H9 (cell line): ENCODE data around the gene VAV1. TPM values are rescaled to one million over a fixed set of nuclear protein-coding genes. Genes with fewer than 3 reads are reported as not detected.

Experiments used
- DNase-seq: peaks from one replicate; pipeline ENCODE4 v3.0.0-alpha.2; 2017
- H2AFZ ChIP-seq: one replicate; pipeline ENCODE4 v1.6.1; 2013; ENCODE audit warnings: mild to moderate bottlenecking, low read length, control low read depth, moderate library complexity
- H2AK5ac ChIP-seq: 2 replicates; pipeline ENCODE4 v1.6.1; 2013; ENCODE audit warnings: low read length, control low read depth, mixed read lengths; ENCODE audit not compliant: insufficient read length
- H2BK120ac ChIP-seq: one replicate; pipeline ENCODE4 v1.6.1; 2013; ENCODE audit warnings: low read depth, mild to moderate bottlenecking, low read length, control low read depth, inconsistent platforms; ENCODE audit not compliant: poor library complexity, severe bottlenecking
- H2BK12ac ChIP-seq: 2 replicates; pipeline ENCODE4 v1.6.1; 2013; ENCODE audit warnings: low read length, control low read depth, mixed read lengths, low read depth; ENCODE audit not compliant: insufficient read length
- H2BK15ac ChIP-seq: 2 replicates; pipeline ENCODE4 v1.6.1; 2013; ENCODE audit warnings: low read depth, low read length, control low read depth
- H2BK20ac ChIP-seq: one replicate; pipeline ENCODE4 v1.6.1; 2013; ENCODE audit warnings: low read depth, mild to moderate bottlenecking, low read length, control low read depth, inconsistent platforms; ENCODE audit not compliant: poor library complexity, severe bottlenecking
- H2BK5ac ChIP-seq: 2 replicates; pipeline ENCODE4 v1.6.1; 2013; ENCODE audit warnings: low read length, control low read depth, mixed read lengths; ENCODE audit not compliant: insufficient read length
- H3K14ac ChIP-seq: 2 replicates; pipeline ENCODE4 v1.6.1; 2013; ENCODE audit warnings: low read length, control low read depth; ENCODE audit not compliant: insufficient read depth
- H3K18ac ChIP-seq: 2 replicates; pipeline ENCODE4 v1.6.1; 2013; ENCODE audit warnings: low read depth, mild to moderate bottlenecking, mixed read lengths, low read length, control low read depth; ENCODE audit not compliant: insufficient read length
- H3K23ac ChIP-seq: 2 replicates; pipeline ENCODE4 v1.6.1; 2013; ENCODE audit warnings: low read length, control low read depth, mixed read lengths, low read depth; ENCODE audit not compliant: insufficient read length
- H3K23me2 ChIP-seq: 2 replicates; pipeline ENCODE4 v1.6.1; 2013; ENCODE audit warnings: low read depth, mild to moderate bottlenecking, mixed read lengths, low read length, control low read depth; ENCODE audit not compliant: insufficient read length, poor library complexity, severe bottlenecking
- H3K27ac ChIP-seq: 2 replicates; pipeline ENCODE4 v1.5.1; 2013; ENCODE audit warnings: low read length, control low read depth, mixed read lengths, low read depth; ENCODE audit not compliant: insufficient read length
- H3K27me3 ChIP-seq: 2 replicates; pipeline ENCODE4 v1.6.1; 2013; ENCODE audit warnings: low read length, control low read depth, inconsistent platforms; ENCODE audit not compliant: insufficient read depth
- H3K4ac ChIP-seq: 2 replicates; pipeline ENCODE4 v1.6.1; 2013; ENCODE audit warnings: low read depth, mild to moderate bottlenecking, control low read depth, inconsistent platforms, low read length, moderate library complexity
- H3K4me1 ChIP-seq: 2 replicates; pipeline ENCODE4 v1.6.1; 2013; ENCODE audit warnings: low read length, control low read depth, inconsistent platforms; ENCODE audit not compliant: insufficient read depth
- H3K4me2 ChIP-seq: 2 replicates; pipeline ENCODE4 v1.6.1; 2013; ENCODE audit warnings: low read length, control low read depth, mixed read lengths; ENCODE audit not compliant: insufficient read length, insufficient read depth
- H3K56ac ChIP-seq: 2 replicates; pipeline ENCODE4 v1.6.1; 2013; ENCODE audit warnings: low read depth, mild to moderate bottlenecking, mixed read lengths, low read length, control low read depth; ENCODE audit not compliant: insufficient read length
- H3K79me1 ChIP-seq: 2 replicates; pipeline ENCODE4 v1.6.1; 2013; ENCODE audit warnings: low read depth, mild to moderate bottlenecking, moderate library complexity, low read length, control low read depth, inconsistent platforms; ENCODE audit not compliant: insufficient read depth, poor library complexity, severe bottlenecking
- H3K79me2 ChIP-seq: 2 replicates; pipeline ENCODE4 v1.6.1; 2013; ENCODE audit warnings: low read length, control low read depth, inconsistent platforms; ENCODE audit not compliant: insufficient read depth
- H3K9ac ChIP-seq: 2 replicates; pipeline ENCODE4 v1.6.1; 2013; ENCODE audit warnings: low read length, control low read depth, mixed read lengths; ENCODE audit not compliant: insufficient read length; ENCODE audit errors: extremely low read depth
- H3K9me3 ChIP-seq: one replicate; pipeline ENCODE4 v1.6.1; 2013; ENCODE audit warnings: low read depth, low read length, inconsistent platforms; ENCODE audit not compliant: control insufficient read depth
- H3T11ph ChIP-seq: one replicate; pipeline ENCODE4 v1.6.1; 2013; ENCODE audit warnings: mild to moderate bottlenecking, low read length, control low read depth, inconsistent platforms
- H4K20me1 ChIP-seq: one replicate; pipeline ENCODE4 v1.6.1; 2013; ENCODE audit not compliant: control insufficient read depth, insufficient read length, insufficient read depth
- H4K5ac ChIP-seq: 2 replicates; pipeline ENCODE4 v1.6.1; 2013; ENCODE audit warnings: low read depth, mild to moderate bottlenecking, mixed read lengths, low read length, control low read depth; ENCODE audit not compliant: insufficient read length
- H4K8ac ChIP-seq: replicated peaks from 2 replicates; pipeline ENCODE4 v1.6.1; 2013; ENCODE audit warnings: low read length, control low read depth, mixed read lengths, low read depth; ENCODE audit not compliant: insufficient read length
- H4K91ac ChIP-seq: 2 replicates; pipeline ENCODE4 v1.6.1; 2013; ENCODE audit warnings: low read depth, mild to moderate bottlenecking, moderate library complexity, mixed read lengths, low read length, control low read depth; ENCODE audit not compliant: insufficient read length
- H3K27ac Mint-ChIP-seq, 3 experiments: 2 replicates in 2 of 3; 3 replicates in 1 of 3; pipeline ENCODE4 v1.8.0; 2020 to 2021; ENCODE audit warnings: mixed read lengths in 3 of 3, mild to moderate bottlenecking in 1 of 3, moderate library complexity in 1 of 3
- H3K27me3 Mint-ChIP-seq: 2 replicates; pipeline ENCODE4 v1.8.0; 2021; ENCODE audit warnings: low read depth, mild to moderate bottlenecking, moderate library complexity, mixed read lengths
- H3K36me3 Mint-ChIP-seq, 3 experiments: 2 replicates in 2 of 3; 3 replicates in 1 of 3; pipeline ENCODE4 v1.8.0; 2020 to 2021; ENCODE audit warnings: low read depth in 3 of 3, mixed read lengths in 3 of 3; ENCODE audit not compliant: insufficient read depth in 1 of 3
- H3K4me1 Mint-ChIP-seq, 2 experiments: 2 replicates each; pipeline ENCODE4 v1.8.0; 2020; ENCODE audit warnings: mixed read lengths in 2 of 2
- H3K4me3 Mint-ChIP-seq, 2 experiments: 2 replicates in 1 of 2; 3 replicates in 1 of 2; pipeline ENCODE4 v1.8.0; 2020 to 2021; ENCODE audit warnings: mild to moderate bottlenecking in 2 of 2, mixed read lengths in 2 of 2, moderate library complexity in 1 of 2
- H3K9me3 Mint-ChIP-seq, 2 experiments: 2 replicates in 1 of 2; 3 replicates in 1 of 2; pipeline ENCODE4 v1.8.0; 2020; ENCODE audit warnings: mild to moderate bottlenecking in 2 of 2, mixed read lengths in 2 of 2, moderate library complexity in 1 of 2
- CTCF ChIP-seq: fragments of 200-600 bp; sonication (generic); conservative IDR thresholded peaks from 3 replicates; pipeline ENCODE4 v1.8.0; 2021; ENCODE audit warnings: antibody characterized with exemption, mild to moderate bottlenecking
- WGBS: extraction: QIAGEN DNeasy Blood & Tissue Kit; methylation state at CpG from one replicate; pipeline ENCODE4 v1.1.7; 2013; ENCODE audit warnings: missing lambda C conversion rate, low lambda C conversion rate, mixed read lengths; ENCODE audit not compliant: insufficient read length; ENCODE audit errors: extremely low coverage; 5-methylcytosine and 5-hydroxymethylcytosine counted together
- total RNA-seq: library from RNA; stranded (reverse); gene quantifications from 2 replicates; pipeline ENCODE4 v1.2.1, GENCODE V29; 2021

The VAV1 gene
- total RNA-seq, 1 experiment from 2014 or later: 0.90 TPM

- H3K36me3 Mint-ChIP-seq: peaks cover 5 to 16% (median 12%) of the 10 kb centered on the region in 3 experiments; a peak in 6 of 7 replicates
- H2AFZ ChIP-seq: no peak overlapping the region
- no peaks in the 10 kb centered on the region for H3K23me2 ChIP-seq
- WGBS: 100% methylated on average over 1 of the region's 2 CpGs
- H4K8ac ChIP-seq: no peak overlapping the region
- peaks cover 74 to 75% of the 10 kb centered on the region in 2 experiments for H3K9me3 Mint-ChIP-seq
- H3K27me3 ChIP-seq: no peaks in the 10 kb centered on the region
- H2BK15ac ChIP-seq: no peak overlapping the region
- H3K4me3 Mint-ChIP-seq: peak overlapping the region in 1 of 2 experiments; percentile 2; a peak in 1 of 5 replicates
- H3T11ph ChIP-seq: no peak overlapping the region
- H4K20me1 ChIP-seq: no peaks in the 10 kb centered on the region
- H3K79me2 ChIP-seq: no peaks in the 10 kb centered on the region
- no peak overlapping the region for H4K5ac ChIP-seq
- no peaks in the 10 kb centered on the region for H3K4me1 Mint-ChIP-seq
- H3K9ac ChIP-seq: no peak overlapping the region
- H2BK120ac ChIP-seq: no peak overlapping the region
- no peak overlapping the region for H2BK20ac ChIP-seq
- no peak for TF ChIP-seq CTCF
- H3K4me1 ChIP-seq: no peaks in the 10 kb centered on the region
- H2BK5ac ChIP-seq: no peak overlapping the region
- no peak overlapping the region for H3K27ac Mint-ChIP-seq
- peaks cover 9% of the 10 kb centered on the region for H3K27me3 Mint-ChIP-seq
- no peak overlapping the region for H3K14ac ChIP-seq
- no peak overlapping the region for H3K18ac ChIP-seq
- H2BK12ac ChIP-seq: no peak overlapping the region
- no peak for DNase-seq
- no peak overlapping the region for H3K4ac ChIP-seq
- no peak overlapping the region for H3K56ac ChIP-seq
- no peak overlapping the region for H4K91ac ChIP-seq
- H3K79me1 ChIP-seq: no peaks in the 10 kb centered on the region
- peaks cover 19% of the 10 kb centered on the region for H3K9me3 ChIP-seq
- H3K27ac ChIP-seq: no peak overlapping the region
- no peak overlapping the region for H3K23ac ChIP-seq
- H2AK5ac ChIP-seq: no peak overlapping the region
- H3K4me2 ChIP-seq: no peak overlapping the region
Measured at GRCh38 chr19:6888967-6889366, 116.5 kb downstream of the VAV1 start.
